Loucy (cell line): ENCODE results near the gene L1CAM.

Source experiments
- EZH2phosphoT487 ChIP-seq: fragments of 200-600 bp; IDR thresholded peaks from 2 replicates; pipeline ENCODE4 v1.6.1; 2018; ENCODE audit warnings: antibody characterized with exemption, mild to moderate bottlenecking, moderate library complexity, borderline replicate concordance
- TF ChIP-seq, protein P1 (sequence below): fragments of 200-600 bp; sonication (generic); conservative IDR thresholded peaks from 2 replicates; pipeline ENCODE4 v1.5.1; 2014; ENCODE audit warnings: mild to moderate bottlenecking, antibody characterized with exemption, low read length

DNA sequence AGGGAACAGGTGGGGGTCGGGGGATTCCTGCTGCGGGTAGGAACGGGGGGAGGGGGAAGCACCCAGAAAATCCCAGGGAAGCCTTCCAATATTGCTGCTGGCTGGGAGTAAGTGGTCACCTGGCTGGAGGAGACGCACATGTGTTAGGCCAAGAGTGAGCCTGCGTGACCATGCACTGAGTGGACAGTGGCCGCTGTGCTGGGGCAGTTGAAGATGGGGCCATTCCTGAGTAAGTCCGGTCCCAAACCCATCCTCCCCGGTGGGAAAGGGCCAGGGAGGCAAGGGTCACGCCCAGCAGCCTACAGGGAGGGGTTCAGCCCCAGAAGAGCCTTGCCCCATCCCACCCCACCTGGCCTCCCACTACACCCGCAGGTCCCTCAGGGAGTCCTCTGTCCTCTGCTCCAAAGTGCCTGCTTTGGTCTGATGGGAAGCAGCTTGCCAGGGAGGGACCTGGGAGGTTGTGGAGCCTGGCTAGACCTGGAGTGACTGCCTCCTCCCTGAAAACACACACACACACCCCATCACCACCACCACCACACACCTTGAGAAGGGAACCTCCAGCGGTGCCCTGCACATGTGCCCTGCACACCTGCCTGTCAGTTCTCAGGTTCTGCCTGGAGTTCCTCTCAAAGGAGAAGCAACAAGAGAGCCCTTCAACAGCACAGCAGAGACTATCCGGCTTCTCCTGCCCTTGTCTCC is 6.1 kb downstream of the L1CAM start:
- TF ChIP-seq, protein P1, sequence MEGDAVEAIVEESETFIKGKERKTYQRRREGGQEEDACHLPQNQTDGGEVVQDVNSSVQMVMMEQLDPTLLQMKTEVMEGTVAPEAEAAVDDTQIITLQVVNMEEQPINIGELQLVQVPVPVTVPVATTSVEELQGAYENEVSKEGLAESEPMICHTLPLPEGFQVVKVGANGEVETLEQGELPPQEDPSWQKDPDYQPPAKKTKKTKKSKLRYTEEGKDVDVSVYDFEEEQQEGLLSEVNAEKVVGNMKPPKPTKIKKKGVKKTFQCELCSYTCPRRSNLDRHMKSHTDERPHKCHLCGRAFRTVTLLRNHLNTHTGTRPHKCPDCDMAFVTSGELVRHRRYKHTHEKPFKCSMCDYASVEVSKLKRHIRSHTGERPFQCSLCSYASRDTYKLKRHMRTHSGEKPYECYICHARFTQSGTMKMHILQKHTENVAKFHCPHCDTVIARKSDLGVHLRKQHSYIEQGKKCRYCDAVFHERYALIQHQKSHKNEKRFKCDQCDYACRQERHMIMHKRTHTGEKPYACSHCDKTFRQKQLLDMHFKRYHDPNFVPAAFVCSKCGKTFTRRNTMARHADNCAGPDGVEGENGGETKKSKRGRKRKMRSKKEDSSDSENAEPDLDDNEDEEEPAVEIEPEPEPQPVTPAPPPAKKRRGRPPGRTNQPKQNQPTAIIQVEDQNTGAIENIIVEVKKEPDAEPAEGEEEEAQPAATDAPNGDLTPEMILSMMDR: no peak
- TF ChIP-seq EZH2phosphoT487: no peak
